ENCODE data around the gene MSI2. TPM values are rescaled to one million over a fixed set of nuclear protein-coding genes. Genes with fewer than 3 reads are reported as not detected.

MSI2 gene
- total and polyA plus RNA-seq, 2 donors (not counting 3 experiments of a cell fraction or from before 2014, with no cell fraction given), result 20.9 to 59.3 TPM

DNA sequence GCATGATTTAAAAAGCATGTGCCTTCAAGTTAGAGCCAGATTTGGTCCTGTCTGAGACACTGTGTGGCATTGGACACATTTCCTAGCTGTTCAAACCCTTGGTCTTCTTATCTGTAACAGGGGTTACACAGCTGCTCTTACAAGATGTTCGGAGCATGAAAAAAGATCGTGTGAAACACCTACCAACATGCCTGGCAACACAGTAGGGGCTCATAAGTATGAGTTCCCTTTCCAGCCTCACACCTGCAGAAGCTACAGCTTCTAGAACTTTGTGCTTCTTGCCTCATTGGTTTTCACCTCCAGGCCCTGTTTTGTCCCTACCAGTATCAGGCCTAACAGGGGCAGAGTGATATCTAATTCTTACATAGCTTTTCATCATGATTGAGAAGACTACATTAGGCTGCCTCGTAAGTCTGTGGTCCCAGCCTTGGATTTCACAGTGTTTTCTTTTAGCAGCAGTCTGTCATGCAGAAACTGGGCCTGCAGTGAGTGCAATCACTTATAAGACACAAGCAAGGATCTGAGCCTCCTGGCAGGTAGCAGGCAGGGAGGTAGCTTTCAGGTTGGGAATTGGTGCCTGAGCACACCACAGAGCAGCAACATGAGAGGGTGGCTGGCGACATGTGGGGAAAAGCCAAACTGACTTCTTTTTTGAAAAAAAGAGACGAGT, 410.0 kb downstream of the MSI2 start:
- Histone ChIP-seq H3K4me2 (ENCODE audit: insufficient read depth, low read length) (no peak overlapping the region), H3K9me1 (replicated peaks; ENCODE audit: control insufficient read depth, extremely low read depth, insufficient read depth, low read length) (no peaks in the 10 kb centered on the region), H3K27ac (ENCODE audit: insufficient read depth, low read depth, low read length) (no peak overlapping the region), H2AFZ (ENCODE audit: low read depth, low read length) (no peak overlapping the region), H3K4me1 (ENCODE audit: control insufficient read depth, extremely low read depth, insufficient read depth, low read length) (peaks cover 13% of the 10 kb centered on the region), H3K4me3 (replicated peaks in 1 of 3; ENCODE audit: insufficient read depth in 1 of 3, low read depth in 1 of 3, low read length in 3 of 3) (no peak overlapping the region), H3K36me3 (ENCODE audit: control insufficient read depth in 2 of 2, extremely low read depth in 1 of 2, insufficient read depth in 2 of 2, low read length in 2 of 2) (no peaks in the 10 kb centered on the region), H3K9me3 (replicated peaks; ENCODE audit: control insufficient read depth, insufficient read depth, low read length) (no peaks in the 10 kb centered on the region), H3K27me3 (ENCODE audit: control insufficient read depth in 2 of 2, insufficient read depth in 2 of 2, low read length in 2 of 2) (no peaks in the 10 kb centered on the region), H3K79me2 (ENCODE audit: control insufficient read depth, insufficient read depth, low read length) (no peaks in the 10 kb centered on the region), H4K20me1 (replicated peaks; ENCODE audit: control insufficient read depth, extremely low read depth, insufficient read depth, low read length) (no peaks in the 10 kb centered on the region), H3K9ac (replicated peaks; ENCODE audit: extremely low read depth, insufficient read depth, low read length) (no peak overlapping the region)
- dilution Hi-C loops (cut with MboI; ENCODE audit: extremely low pct_ligation_motif_present, low sequenced_read_pairs) (no loop called here), intact Hi-C loops (cut with micrococcal nuclease) (no loop called here)
- TF ChIP-seq MAX (IDR thresholded peaks at IDR 0.05; ENCODE audit: insufficient read depth, insufficient read length) (no peak), GATA2 (IDR thresholded peaks at IDR 0.05; ENCODE audit: insufficient read depth, insufficient read length, low read depth, low read length) (no peak), FOS (IDR thresholded peaks at IDR 0.05; ENCODE audit: borderline replicate concordance, insufficient read depth, low read length) (no peak), POLR2AphosphoS5 (IDR thresholded peaks at IDR 0.05; ENCODE audit: insufficient read depth, low read depth, low read length) (no peak), EZH2 (IDR thresholded peaks at IDR 0.05; ENCODE audit: borderline replicate concordance, low read depth, low read length, severe bottlenecking) (no peak), MYC (IDR thresholded peaks at IDR 0.05; ENCODE audit: low read depth, low read length) (no peak), POLR2A (IDR thresholded peaks at IDR 0.05; ENCODE audit: low read depth, low read length) (no peak), JUN (IDR thresholded peaks at IDR 0.05; ENCODE audit: borderline replicate concordance, insufficient read depth, insufficient read length, low read depth) (no peak)
- TF ChIP-seq, protein P1, sequence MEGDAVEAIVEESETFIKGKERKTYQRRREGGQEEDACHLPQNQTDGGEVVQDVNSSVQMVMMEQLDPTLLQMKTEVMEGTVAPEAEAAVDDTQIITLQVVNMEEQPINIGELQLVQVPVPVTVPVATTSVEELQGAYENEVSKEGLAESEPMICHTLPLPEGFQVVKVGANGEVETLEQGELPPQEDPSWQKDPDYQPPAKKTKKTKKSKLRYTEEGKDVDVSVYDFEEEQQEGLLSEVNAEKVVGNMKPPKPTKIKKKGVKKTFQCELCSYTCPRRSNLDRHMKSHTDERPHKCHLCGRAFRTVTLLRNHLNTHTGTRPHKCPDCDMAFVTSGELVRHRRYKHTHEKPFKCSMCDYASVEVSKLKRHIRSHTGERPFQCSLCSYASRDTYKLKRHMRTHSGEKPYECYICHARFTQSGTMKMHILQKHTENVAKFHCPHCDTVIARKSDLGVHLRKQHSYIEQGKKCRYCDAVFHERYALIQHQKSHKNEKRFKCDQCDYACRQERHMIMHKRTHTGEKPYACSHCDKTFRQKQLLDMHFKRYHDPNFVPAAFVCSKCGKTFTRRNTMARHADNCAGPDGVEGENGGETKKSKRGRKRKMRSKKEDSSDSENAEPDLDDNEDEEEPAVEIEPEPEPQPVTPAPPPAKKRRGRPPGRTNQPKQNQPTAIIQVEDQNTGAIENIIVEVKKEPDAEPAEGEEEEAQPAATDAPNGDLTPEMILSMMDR (IDR thresholded peaks at IDR 0.05; ENCODE audit: extremely low read depth in 1 of 2, insufficient read depth in 1 of 2, low read depth in 1 of 2, low read length in 2 of 2), result no peak
- CTCF ChIA-PET, result interaction anchor here (1.2 to 2.5 kb wide), 3 partner anchors 68 to 423 kb away, joined by 3 to 11 read pairs (median 3); no protein-coding TSS in a partner anchor
- no TSS peak for BruUV-seq (replicated peaks)
- FAIRE-seq (no peak), DNase-seq (ENCODE audit: low read depth, low spot score) (no peak)
- POLR2A ChIA-PET, result no interaction called here

Measured in endothelial cell of umbilical vein (primary cell).